GM23338 (cell line): Measurements from ENCODE around the gene CBFA2T3. TPM values are rescaled to one million over a fixed set of nuclear protein-coding genes. Genes with fewer than 3 reads are reported as not detected.

Experiments
- ATAC-seq: fragments of 200-7000 bp; cut with Tn5 transposase; 3 replicates; pipeline ENCODE4 v1.9.1; 2020
- DNase-seq: peaks from one replicate; pipeline ENCODE4 v3.0.0-alpha.2; 2015; ENCODE audit warnings: low spot score
- H2AFZ ChIP-seq: fragments of 200-600 bp; sonication (generic); 2 replicates; pipeline ENCODE4 v1.8.0; 2016; ENCODE audit warnings: antibody characterized with exemption, mild to moderate bottlenecking, moderate library complexity
- H3F3A ChIP-seq: fragments of 200-600 bp; sonication (generic); replicated peaks from 2 replicates; pipeline ENCODE4 v1.8.0; 2017; ENCODE audit warnings: antibody characterized with exemption, mixed run types, low read depth
- H3K27ac ChIP-seq: fragments of 200-600 bp; sonication (generic); 2 replicates; pipeline ENCODE4 v1.6.1; 2016; ENCODE audit warnings: low read depth
- H3K27me3 ChIP-seq: fragments of 200-600 bp; sonication (generic); 2 replicates; pipeline ENCODE4 v1.8.0; 2016; ENCODE audit warnings: mild to moderate bottlenecking, mixed run types, moderate library complexity; ENCODE audit not compliant: insufficient read depth
- H3K36me3 ChIP-seq: fragments of 200-600 bp; sonication (generic); 2 replicates; pipeline ENCODE4 v1.8.0; 2016; ENCODE audit warnings: mild to moderate bottlenecking; ENCODE audit not compliant: insufficient read depth
- H3K4me1 ChIP-seq: fragments of 200-600 bp; sonication (generic); 2 replicates; pipeline ENCODE4 v1.8.0; 2016; ENCODE audit warnings: mild to moderate bottlenecking, moderate library complexity; ENCODE audit not compliant: insufficient read depth
- H3K4me2 ChIP-seq: fragments of 200-600 bp; sonication (generic); 2 replicates; pipeline ENCODE4 v1.7.1; 2017; ENCODE audit warnings: mixed run types
- H3K4me3 ChIP-seq: fragments of 200-600 bp; sonication (generic); 2 replicates; pipeline ENCODE4 v1.6.1; 2016; ENCODE audit warnings: mixed run types
- H3K79me2 ChIP-seq: fragments of 200-600 bp; sonication (generic); replicated peaks from 2 replicates; pipeline ENCODE4 v1.8.0; 2017; ENCODE audit warnings: mild to moderate bottlenecking; ENCODE audit not compliant: insufficient read depth
- H3K9me2 ChIP-seq: fragments of 200-600 bp; sonication (generic); 2 replicates; pipeline ENCODE4 v1.8.0; 2017; ENCODE audit not compliant: insufficient read depth
- H4K20me1 ChIP-seq: fragments of 200-600 bp; sonication (generic); replicated peaks from 2 replicates; pipeline ENCODE4 v1.8.0; 2017; ENCODE audit warnings: mild to moderate bottlenecking; ENCODE audit not compliant: insufficient read depth
- H3K27ac Mint-ChIP-seq: 2 replicates; pipeline ENCODE4 v1.8.0; 2020; ENCODE audit warnings: inconsistent platforms, mild to moderate bottlenecking, moderate library complexity, mixed read lengths
- H3K27me3 Mint-ChIP-seq: 3 replicates; pipeline ENCODE4 v1.8.0; 2022; ENCODE audit warnings: low read depth, mild to moderate bottlenecking, moderate library complexity, mixed read lengths, inconsistent platforms; ENCODE audit not compliant: insufficient read depth, poor library complexity
- H3K36me3 Mint-ChIP-seq: 3 replicates; pipeline ENCODE4 v1.8.0; 2021; ENCODE audit warnings: low read depth, mild to moderate bottlenecking, inconsistent platforms, moderate library complexity, mixed read lengths
- H3K4me1 Mint-ChIP-seq: 3 replicates; pipeline ENCODE4 v1.8.0; 2020; ENCODE audit warnings: mild to moderate bottlenecking, inconsistent platforms, mixed read lengths
- H3K4me3 Mint-ChIP-seq: 3 replicates; pipeline ENCODE4 v1.8.0; 2021; ENCODE audit warnings: moderate library complexity, mild to moderate bottlenecking, inconsistent platforms, mixed read lengths
- H3K9me3 Mint-ChIP-seq: 3 replicates; pipeline ENCODE4 v1.8.0; 2020; ENCODE audit warnings: moderate library complexity, mild to moderate bottlenecking, inconsistent platforms, mixed read lengths
- CREB1 ChIP-seq: fragments of 250-450 bp; sonication (Bioruptor Pico); IDR thresholded peaks from 2 replicates; pipeline ENCODE4 v1.5.0; 2020; ENCODE audit warnings: low read depth, mild to moderate bottlenecking, moderate library complexity
- EZH2 ChIP-seq: fragments of 200-600 bp; sonication (generic); IDR thresholded peaks from one replicate; pipeline ENCODE4 v1.8.0; 2017; ENCODE audit warnings: antibody characterized with exemption, mild to moderate bottlenecking, low read depth; ENCODE audit not compliant: unreplicated experiment
- EZH2phosphoT487 ChIP-seq: fragments of 200-600 bp; sonication (generic); IDR thresholded peaks from one replicate; pipeline ENCODE4 v1.8.1; 2018; ENCODE audit warnings: antibody characterized with exemption; ENCODE audit not compliant: unreplicated experiment
- JUNB ChIP-seq: IDR thresholded peaks from one replicate; pipeline ENCODE4 v1.6.1; 2016; ENCODE audit warnings: antibody characterized with exemption; ENCODE audit not compliant: unreplicated experiment
- NANOG ChIP-seq: IDR thresholded peaks from 2 replicates; pipeline ENCODE4 v1.6.1; 2016; ENCODE audit warnings: antibody characterized with exemption, borderline replicate concordance
- POLR2AphosphoS5 ChIP-seq: IDR thresholded peaks from 2 replicates; pipeline ENCODE4 v1.6.1; 2016; ENCODE audit warnings: antibody characterized with exemption, low read depth
- STAT1 ChIP-seq: IDR thresholded peaks from one replicate; pipeline ENCODE4 v1.6.1; 2016; ENCODE audit warnings: antibody characterized with exemption; ENCODE audit not compliant: unreplicated experiment
- ZNF114 ChIP-seq: fragments of 250-450 bp; sonication (Bioruptor Pico); IDR thresholded peaks from 2 replicates; pipeline ENCODE4 v1.5.0; 2020; ENCODE audit warnings: mild to moderate bottlenecking, moderate library complexity
- ZNF331 ChIP-seq: fragments of 250-450 bp; sonication (Bioruptor Pico); IDR thresholded peaks from 2 replicates; pipeline ENCODE4 v1.5.0; 2020; ENCODE audit warnings: low read depth, mild to moderate bottlenecking, moderate library complexity
- polyA plus RNA-seq: library from polyadenylated mRNA; unstranded; fragments of >200 nt; fragmentation: Nextera tagmentation; extraction: Ambion mirVana; gene quantifications from 2 replicates; pipeline ENCODE4 v1.2.1, GENCODE V29; 2016
- total RNA-seq: library from RNA; depleted of rRNA; stranded (reverse); fragments of >200 nt; shearing (Covaris generic); gene quantifications from 2 replicates; pipeline ENCODE4 v1.2.3, GENCODE V29; 2014
- TF ChIP-seq, protein P1 (sequence below): IDR thresholded peaks from 2 replicates; pipeline ENCODE4 v1.6.1; 2016; ENCODE audit warnings: antibody characterized with exemption
- TF ChIP-seq, protein P2 (sequence below): fragments of 250-450 bp; sonication (Bioruptor Pico); IDR thresholded peaks from 2 replicates; pipeline ENCODE4 v1.5.0; 2020; ENCODE audit warnings: mild to moderate bottlenecking, moderate library complexity
- TF ChIP-seq, protein P3 (sequence below): IDR thresholded peaks from one replicate; pipeline ENCODE4 v1.6.1; 2018; ENCODE audit warnings: antibody characterized with exemption; ENCODE audit not compliant: unreplicated experiment
- TF ChIP-seq, protein P4 (sequence below), 2 experiments: fragments of 200-600 bp in 1 of 2; sonication (generic) in 1 of 2; conservative IDR thresholded peaks; 2 replicates each; pipeline versions ENCODE4 v1.5.1 to v1.6.1; 2016 to 2017; ENCODE audit warnings: antibody characterized with exemption in 2 of 2, low read depth in 2 of 2, mild to moderate bottlenecking in 2 of 2, moderate library complexity in 1 of 2

The CBFA2T3 gene
- total and polyA plus RNA-seq, 2 experiments from 2014 or later: 0.87 to 1.5 TPM

DNA sequence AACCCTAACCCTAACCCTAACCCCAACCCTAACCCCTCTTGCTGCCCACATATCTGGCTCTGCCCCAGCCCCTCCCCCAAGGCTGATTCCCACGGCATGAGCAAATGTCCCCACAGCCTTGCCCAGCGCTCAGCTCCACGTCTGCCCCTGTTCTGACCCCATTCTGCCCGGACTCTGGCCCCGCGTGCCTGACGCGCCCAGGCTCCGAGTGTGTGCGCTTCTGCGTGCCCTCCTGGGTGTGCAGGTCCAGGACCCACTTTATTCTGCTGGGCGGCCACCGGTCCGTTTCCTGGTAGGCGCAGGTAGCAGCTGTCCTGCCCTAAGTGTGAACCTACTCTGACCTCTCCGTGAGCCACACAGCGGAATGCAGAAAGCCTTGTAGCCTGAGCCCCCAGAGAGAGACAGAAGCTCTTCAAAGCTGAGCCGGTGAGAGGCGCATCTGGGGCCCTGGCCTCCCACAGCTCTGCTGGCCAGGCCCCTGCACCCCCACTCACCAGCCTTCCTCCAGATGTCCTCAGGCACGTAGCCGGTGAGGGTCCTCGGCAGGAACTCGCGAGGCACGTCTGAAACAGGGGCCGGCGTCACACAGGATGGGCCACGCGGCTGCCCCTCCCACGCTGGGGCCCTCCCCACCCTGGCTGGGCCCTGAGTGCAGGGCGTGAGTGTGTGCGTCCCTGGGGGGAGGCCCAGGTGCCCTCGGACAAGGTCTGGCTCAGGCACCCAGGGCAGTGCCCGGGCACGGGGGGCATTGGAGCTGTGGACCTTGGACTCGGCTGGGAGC is 96.6 kb downstream of the CBFA2T3 start:
- H3K79me2 ChIP-seq: no peaks in the 10 kb centered on the region
- H3K4me2 ChIP-seq: no peak overlapping the region
- Mint-ChIP-seq H3K4me1 (no peaks in the 10 kb centered on the region; the same call in 2 of the 3 replicates), H3K27me3 (peaks cover 19% of the 10 kb centered on the region), H3K36me3 (no peaks in the 10 kb centered on the region; the same call in 2 of the 3 replicates), H3K9me3 (no peaks in the 10 kb centered on the region; the same call in none of the 3 replicates), H3K4me3 (no peak overlapping the region), H3K27ac (no peak overlapping the region)
- no peaks in the 10 kb centered on the region for H4K20me1 ChIP-seq
- DNase-seq (no peak), ATAC-seq (peak; percentile 16)
- H3K27ac ChIP-seq: no peak overlapping the region
- H3K27me3 ChIP-seq: no peaks in the 10 kb centered on the region
- no peaks in the 10 kb centered on the region for H3F3A ChIP-seq
- H2AFZ ChIP-seq: no peak overlapping the region
- H3K9me2 ChIP-seq: no peaks in the 10 kb centered on the region
- H3K4me3 ChIP-seq: no peak overlapping the region
- TF ChIP-seq STAT1 (no peak), CREB1 (CRISPR knock-in tag) (no peak), JUNB (no peak), ZNF114 (no peak), EZH2phosphoT487 (no peak), EZH2 (no peak), POLR2AphosphoS5 (no peak), ZNF331 (CRISPR knock-in tag) (no peak), NANOG (no peak)
- TF ChIP-seq, protein P1, sequence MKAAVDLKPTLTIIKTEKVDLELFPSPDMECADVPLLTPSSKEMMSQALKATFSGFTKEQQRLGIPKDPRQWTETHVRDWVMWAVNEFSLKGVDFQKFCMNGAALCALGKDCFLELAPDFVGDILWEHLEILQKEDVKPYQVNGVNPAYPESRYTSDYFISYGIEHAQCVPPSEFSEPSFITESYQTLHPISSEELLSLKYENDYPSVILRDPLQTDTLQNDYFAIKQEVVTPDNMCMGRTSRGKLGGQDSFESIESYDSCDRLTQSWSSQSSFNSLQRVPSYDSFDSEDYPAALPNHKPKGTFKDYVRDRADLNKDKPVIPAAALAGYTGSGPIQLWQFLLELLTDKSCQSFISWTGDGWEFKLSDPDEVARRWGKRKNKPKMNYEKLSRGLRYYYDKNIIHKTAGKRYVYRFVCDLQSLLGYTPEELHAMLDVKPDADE: no peak
- TF ChIP-seq, protein P2, sequence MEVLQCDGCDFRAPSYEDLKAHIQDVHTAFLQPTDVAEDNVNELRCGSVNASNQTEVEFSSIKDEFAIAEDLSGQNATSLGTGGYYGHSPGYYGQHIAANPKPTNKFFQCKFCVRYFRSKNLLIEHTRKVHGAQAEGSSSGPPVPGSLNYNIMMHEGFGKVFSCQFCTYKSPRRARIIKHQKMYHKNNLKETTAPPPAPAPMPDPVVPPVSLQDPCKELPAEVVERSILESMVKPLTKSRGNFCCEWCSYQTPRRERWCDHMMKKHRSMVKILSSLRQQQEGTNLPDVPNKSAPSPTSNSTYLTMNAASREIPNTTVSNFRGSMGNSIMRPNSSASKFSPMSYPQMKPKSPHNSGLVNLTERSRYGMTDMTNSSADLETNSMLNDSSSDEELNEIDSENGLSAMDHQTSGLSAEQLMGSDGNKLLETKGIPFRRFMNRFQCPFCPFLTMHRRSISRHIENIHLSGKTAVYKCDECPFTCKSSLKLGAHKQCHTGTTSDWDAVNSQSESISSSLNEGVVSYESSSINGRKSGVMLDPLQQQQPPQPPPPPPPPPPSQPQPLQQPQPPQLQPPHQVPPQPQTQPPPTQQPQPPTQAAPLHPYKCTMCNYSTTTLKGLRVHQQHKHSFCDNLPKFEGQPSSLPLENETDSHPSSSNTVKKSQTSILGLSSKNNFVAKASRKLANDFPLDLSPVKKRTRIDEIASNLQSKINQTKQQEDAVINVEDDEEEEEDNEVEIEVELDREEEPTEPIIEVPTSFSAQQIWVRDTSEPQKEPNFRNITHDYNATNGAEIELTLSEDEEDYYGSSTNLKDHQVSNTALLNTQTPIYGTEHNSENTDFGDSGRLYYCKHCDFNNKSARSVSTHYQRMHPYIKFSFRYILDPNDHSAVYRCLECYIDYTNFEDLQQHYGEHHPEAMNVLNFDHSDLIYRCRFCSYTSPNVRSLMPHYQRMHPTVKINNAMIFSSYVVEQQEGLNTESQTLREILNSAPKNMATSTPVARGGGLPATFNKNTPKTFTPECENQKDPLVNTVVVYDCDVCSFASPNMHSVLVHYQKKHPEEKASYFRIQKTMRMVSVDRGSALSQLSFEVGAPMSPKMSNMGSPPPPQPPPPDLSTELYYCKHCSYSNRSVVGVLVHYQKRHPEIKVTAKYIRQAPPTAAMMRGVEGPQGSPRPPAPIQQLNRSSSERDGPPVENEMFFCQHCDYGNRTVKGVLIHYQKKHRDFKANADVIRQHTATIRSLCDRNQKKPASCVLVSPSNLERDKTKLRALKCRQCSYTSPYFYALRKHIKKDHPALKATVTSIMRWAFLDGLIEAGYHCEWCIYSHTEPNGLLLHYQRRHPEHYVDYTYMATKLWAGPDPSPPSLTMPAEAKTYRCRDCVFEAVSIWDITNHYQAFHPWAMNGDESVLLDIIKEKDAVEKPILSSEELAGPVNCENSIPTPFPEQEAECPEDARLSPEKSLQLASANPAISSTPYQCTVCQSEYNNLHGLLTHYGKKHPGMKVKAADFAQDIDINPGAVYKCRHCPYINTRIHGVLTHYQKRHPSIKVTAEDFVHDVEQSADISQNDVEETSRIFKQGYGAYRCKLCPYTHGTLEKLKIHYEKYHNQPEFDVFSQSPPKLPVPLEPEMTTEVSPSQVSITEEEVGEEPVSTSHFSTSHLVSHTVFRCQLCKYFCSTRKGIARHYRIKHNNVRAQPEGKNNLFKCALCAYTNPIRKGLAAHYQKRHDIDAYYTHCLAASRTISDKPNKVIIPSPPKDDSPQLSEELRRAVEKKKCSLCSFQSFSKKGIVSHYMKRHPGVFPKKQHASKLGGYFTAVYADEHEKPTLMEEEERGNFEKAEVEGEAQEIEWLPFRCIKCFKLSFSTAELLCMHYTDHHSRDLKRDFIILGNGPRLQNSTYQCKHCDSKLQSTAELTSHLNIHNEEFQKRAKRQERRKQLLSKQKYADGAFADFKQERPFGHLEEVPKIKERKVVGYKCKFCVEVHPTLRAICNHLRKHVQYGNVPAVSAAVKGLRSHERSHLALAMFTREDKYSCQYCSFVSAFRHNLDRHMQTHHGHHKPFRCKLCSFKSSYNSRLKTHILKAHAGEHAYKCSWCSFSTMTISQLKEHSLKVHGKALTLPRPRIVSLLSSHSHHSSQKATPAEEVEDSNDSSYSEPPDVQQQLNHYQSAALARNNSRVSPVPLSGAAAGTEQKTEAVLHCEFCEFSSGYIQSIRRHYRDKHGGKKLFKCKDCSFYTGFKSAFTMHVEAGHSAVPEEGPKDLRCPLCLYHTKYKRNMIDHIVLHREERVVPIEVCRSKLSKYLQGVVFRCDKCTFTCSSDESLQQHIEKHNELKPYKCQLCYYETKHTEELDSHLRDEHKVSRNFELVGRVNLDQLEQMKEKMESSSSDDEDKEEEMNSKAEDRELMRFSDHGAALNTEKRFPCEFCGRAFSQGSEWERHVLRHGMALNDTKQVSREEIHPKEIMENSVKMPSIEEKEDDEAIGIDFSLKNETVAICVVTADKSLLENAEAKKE (CRISPR knock-in tag): no peak
- TF ChIP-seq, protein P3, sequence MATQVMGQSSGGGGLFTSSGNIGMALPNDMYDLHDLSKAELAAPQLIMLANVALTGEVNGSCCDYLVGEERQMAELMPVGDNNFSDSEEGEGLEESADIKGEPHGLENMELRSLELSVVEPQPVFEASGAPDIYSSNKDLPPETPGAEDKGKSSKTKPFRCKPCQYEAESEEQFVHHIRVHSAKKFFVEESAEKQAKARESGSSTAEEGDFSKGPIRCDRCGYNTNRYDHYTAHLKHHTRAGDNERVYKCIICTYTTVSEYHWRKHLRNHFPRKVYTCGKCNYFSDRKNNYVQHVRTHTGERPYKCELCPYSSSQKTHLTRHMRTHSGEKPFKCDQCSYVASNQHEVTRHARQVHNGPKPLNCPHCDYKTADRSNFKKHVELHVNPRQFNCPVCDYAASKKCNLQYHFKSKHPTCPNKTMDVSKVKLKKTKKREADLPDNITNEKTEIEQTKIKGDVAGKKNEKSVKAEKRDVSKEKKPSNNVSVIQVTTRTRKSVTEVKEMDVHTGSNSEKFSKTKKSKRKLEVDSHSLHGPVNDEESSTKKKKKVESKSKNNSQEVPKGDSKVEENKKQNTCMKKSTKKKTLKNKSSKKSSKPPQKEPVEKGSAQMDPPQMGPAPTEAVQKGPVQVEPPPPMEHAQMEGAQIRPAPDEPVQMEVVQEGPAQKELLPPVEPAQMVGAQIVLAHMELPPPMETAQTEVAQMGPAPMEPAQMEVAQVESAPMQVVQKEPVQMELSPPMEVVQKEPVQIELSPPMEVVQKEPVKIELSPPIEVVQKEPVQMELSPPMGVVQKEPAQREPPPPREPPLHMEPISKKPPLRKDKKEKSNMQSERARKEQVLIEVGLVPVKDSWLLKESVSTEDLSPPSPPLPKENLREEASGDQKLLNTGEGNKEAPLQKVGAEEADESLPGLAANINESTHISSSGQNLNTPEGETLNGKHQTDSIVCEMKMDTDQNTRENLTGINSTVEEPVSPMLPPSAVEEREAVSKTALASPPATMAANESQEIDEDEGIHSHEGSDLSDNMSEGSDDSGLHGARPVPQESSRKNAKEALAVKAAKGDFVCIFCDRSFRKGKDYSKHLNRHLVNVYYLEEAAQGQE: no peak
- TF ChIP-seq, protein P4, sequence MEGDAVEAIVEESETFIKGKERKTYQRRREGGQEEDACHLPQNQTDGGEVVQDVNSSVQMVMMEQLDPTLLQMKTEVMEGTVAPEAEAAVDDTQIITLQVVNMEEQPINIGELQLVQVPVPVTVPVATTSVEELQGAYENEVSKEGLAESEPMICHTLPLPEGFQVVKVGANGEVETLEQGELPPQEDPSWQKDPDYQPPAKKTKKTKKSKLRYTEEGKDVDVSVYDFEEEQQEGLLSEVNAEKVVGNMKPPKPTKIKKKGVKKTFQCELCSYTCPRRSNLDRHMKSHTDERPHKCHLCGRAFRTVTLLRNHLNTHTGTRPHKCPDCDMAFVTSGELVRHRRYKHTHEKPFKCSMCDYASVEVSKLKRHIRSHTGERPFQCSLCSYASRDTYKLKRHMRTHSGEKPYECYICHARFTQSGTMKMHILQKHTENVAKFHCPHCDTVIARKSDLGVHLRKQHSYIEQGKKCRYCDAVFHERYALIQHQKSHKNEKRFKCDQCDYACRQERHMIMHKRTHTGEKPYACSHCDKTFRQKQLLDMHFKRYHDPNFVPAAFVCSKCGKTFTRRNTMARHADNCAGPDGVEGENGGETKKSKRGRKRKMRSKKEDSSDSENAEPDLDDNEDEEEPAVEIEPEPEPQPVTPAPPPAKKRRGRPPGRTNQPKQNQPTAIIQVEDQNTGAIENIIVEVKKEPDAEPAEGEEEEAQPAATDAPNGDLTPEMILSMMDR (conservative IDR thresholded peaks at IDR 0.05; ENCODE audit: low read depth in 2 of 2): no peak
- no peaks in the 10 kb centered on the region for H3K36me3 ChIP-seq
- no peaks in the 10 kb centered on the region for H3K4me1 ChIP-seq
